Muscle layer of colon (tissue), 2 donors: Measurements from ENCODE around the gene PTGDS.

Source experiments
- H3K27ac ChIP-seq: one replicate; pipeline ENCODE4 v1.7.0; 2013; ENCODE audit warnings: low read depth, mild to moderate bottlenecking, low read length, moderate library complexity
- H3K27me3 ChIP-seq, 2 donors: one replicate each; pipeline ENCODE4 v1.7.0; 2013; ENCODE audit warnings: low read length in 2 of 2, mild to moderate bottlenecking in 2 of 2; ENCODE audit not compliant: insufficient read depth in 2 of 2, control insufficient read depth in 1 of 2
- H3K36me3 ChIP-seq: one replicate; pipeline ENCODE4 v1.7.0; 2013; ENCODE audit warnings: mild to moderate bottlenecking, low read length; ENCODE audit not compliant: insufficient read depth
- H3K4me1 ChIP-seq: one replicate; pipeline ENCODE4 v1.7.0; 2013; ENCODE audit warnings: mild to moderate bottlenecking, low read length; ENCODE audit not compliant: insufficient read depth
- H3K4me3 ChIP-seq, 2 donors: one replicate each; pipeline ENCODE4 v1.7.0; 2013; ENCODE audit warnings: low read length in 2 of 2, low read depth in 1 of 2, mild to moderate bottlenecking in 1 of 2, moderate library complexity in 1 of 2
- H3K9ac ChIP-seq: one replicate; pipeline ENCODE4 v1.7.0; 2013; ENCODE audit warnings: low read length
- H3K9me3 ChIP-seq: one replicate; pipeline ENCODE4 v1.7.0; 2013; ENCODE audit warnings: mild to moderate bottlenecking, low read length
- donor health status: abdominal sarcoma.
- donor health status: Adenocarcinoma of cecum.

The PTGDS gene

GRCh38 chr9:136977223-136977622 is at the start of gene PTGDS:
TSS of gene PTGDS (plus strand) at chr9:136977504. CDS start at chr9:136977579, 75 bp downstream.
- no peaks in the 10 kb centered on the region for H3K4me1 ChIP-seq
- H3K27ac ChIP-seq, result no peak within 1 kb of the TSS
- H3K9me3 ChIP-seq, result no peaks in the 10 kb centered on the region
- H3K4me3 ChIP-seq, result peak within 1 kb of the TSS; percentile 20 to 38
- peaks cover 0 to 11% of the 10 kb centered on the region in 2 donors for H3K27me3 ChIP-seq
- no peaks in the 10 kb centered on the region for H3K36me3 ChIP-seq
- H3K9ac ChIP-seq, result no peak within 1 kb of the TSS

- H3K36me3 ChIP-seq, result peaks cover 10% of the 10 kb centered on the region
- H3K27ac ChIP-seq, result no peak overlapping the region
- no peaks in the 10 kb centered on the region for H3K4me1 ChIP-seq
- H3K4me3 ChIP-seq, result no peak overlapping the region
- H3K9ac ChIP-seq, result no peak overlapping the region
- no peaks in the 10 kb centered on the region for H3K9me3 ChIP-seq
- no peaks in the 10 kb centered on the region for H3K27me3 ChIP-seq
Observed at GRCh38 chr9:136928591-136928990, 48.7 kb upstream of the PTGDS start.

DNA sequence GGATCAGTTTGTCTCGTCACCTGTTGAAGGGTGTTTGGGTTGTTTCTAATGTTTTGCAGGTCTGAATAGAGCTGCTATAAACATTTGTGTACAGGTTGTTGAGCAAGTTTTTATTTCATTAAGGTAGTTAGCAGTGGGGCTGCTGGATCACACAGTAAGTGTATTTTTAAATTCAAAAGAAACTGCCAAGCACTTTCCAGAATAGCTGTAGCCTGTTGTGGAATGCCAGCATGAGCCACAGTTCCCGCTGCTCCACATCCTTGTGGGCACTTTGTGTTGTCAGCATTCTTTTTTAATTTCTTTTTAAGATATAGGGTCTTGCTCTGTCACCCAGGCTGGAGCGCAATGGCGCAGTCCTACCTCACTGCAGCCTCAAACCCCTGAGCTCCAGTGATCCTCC is 47.3 kb upstream of the PTGDS start:
- Histone ChIP-seq H3K36me3 (peaks cover 10% of the 10 kb centered on the region), H3K27ac (no peak overlapping the region), H3K9me3 (no peaks in the 10 kb centered on the region), H3K27me3 (no peaks in the 10 kb centered on the region), H3K4me3 (no peak overlapping the region), H3K9ac (no peak overlapping the region), H3K4me1 (no peaks in the 10 kb centered on the region)

DNA sequence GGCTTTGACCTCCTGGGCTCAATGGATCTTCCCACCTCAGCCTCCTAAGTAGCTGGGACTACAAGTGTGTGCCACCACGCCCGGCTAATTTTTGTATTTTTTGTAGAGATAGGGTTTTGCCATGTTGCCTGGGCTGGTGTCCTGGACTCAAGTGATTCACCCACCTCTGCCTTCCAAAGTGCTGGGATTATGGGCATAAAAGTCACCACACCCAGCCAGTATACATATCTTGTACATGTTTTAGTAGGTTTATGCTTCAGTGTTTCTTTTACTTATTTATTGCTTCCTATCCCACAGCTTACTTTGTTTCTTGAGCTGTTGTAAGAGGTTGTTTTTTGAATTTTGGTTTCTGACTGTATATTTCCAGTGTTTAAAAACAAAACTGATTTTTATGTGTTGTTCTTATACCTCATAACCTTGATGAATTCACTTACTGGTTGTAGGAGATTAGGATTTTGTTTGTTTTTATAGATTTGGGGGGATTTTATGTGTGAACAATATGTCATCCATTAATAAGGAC is 45.6 kb upstream of the PTGDS start:
- Histone ChIP-seq H3K9ac (no peak overlapping the region), H3K27me3 (no peaks in the 10 kb centered on the region), H3K27ac (no peak overlapping the region), H3K36me3 (no peaks in the 10 kb centered on the region), H3K4me3 (no peak overlapping the region), H3K4me1 (no peaks in the 10 kb centered on the region), H3K9me3 (no peaks in the 10 kb centered on the region)

GRCh38 chr9:136934277-136934676 is 43.0 kb upstream of the PTGDS start:
- Histone ChIP-seq H3K9ac (no peak overlapping the region), H3K27me3 (no peaks in the 10 kb centered on the region), H3K36me3 (no peaks in the 10 kb centered on the region), H3K9me3 (no peaks in the 10 kb centered on the region), H3K4me1 (no peaks in the 10 kb centered on the region), H3K27ac (no peak overlapping the region), H3K4me3 (no peak overlapping the region)

DNA sequence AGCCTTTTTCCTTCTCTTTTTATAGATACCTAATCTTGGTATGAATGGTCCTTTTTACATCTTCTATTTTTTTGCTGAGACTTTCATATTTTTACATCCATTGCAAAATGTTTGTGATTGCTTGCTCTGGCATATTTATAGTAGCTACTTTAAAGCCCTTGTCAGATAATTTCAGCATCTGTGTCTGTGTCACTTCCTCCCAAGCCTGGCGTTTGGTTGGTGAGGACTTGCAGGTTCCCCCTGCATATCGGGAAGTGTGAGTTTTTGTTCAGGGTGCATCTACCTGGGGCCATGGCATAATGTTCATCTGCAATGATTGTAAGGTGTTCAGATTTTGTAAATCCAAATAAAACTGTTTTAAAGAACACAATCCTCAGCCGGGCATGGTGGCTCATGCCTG is 41.7 kb upstream of the PTGDS start:
- no peaks in the 10 kb centered on the region for H3K27me3 ChIP-seq
- no peaks in the 10 kb centered on the region for H3K9me3 ChIP-seq
- H3K9ac ChIP-seq, result no peak overlapping the region
- peaks cover 8% of the 10 kb centered on the region for H3K36me3 ChIP-seq
- no peaks in the 10 kb centered on the region for H3K4me1 ChIP-seq
- H3K4me3 ChIP-seq, result no peak overlapping the region
- no peak overlapping the region for H3K27ac ChIP-seq

GRCh38 chr9:136936645-136937170 is 40.6 kb upstream of the PTGDS start:
- Histone ChIP-seq H3K27me3 (no peaks in the 10 kb centered on the region), H3K4me3 (no peak overlapping the region), H3K4me1 (no peaks in the 10 kb centered on the region), H3K9ac (no peak overlapping the region), H3K9me3 (no peaks in the 10 kb centered on the region), H3K27ac (no peak overlapping the region), H3K36me3 (peaks cover 18% of the 10 kb centered on the region)

DNA sequence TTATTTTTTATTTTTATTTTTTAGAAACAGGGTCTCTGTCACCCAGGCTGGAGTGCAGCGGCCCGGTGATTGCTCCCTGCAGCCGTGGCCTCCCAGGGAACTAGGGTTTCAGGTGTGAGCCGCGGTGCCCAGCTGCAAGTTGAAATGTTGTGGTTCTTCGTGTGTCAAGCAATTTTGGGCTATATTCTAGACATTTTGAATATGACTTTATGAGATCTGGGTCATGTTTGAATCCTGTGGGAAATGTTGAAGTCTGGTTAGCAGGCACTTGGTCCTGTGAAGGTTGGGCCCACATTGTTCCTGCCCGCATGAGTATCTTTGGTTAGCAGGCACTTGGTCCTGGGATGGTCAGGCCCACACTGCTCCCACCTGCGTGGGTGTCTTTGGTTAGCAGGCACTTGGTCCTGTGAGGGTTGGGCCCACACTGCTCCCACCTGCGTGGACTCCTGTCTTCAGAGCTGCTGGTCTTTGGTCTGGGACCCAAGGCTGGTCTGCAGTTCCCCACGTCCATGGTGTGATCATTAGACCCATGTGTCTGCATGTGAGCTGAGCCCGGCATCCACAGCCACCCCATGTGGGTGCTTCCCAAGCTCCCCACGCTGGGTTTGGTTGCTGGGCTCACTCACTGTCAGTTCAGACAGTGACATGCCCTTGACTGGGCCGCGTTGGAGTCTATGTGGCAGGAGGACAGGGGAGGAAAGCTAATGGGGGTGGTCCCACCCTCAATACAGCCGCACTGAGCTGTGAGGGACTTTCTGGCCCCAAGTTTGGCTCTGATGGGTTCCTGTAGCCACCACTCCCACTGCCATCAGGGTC is 39.9 kb upstream of the PTGDS start:
- Histone ChIP-seq H3K27me3 (no peaks in the 10 kb centered on the region), H3K4me3 (no peak overlapping the region), H3K9me3 (no peaks in the 10 kb centered on the region), H3K36me3 (peaks cover 25% of the 10 kb centered on the region), H3K27ac (no peak overlapping the region), H3K4me1 (no peaks in the 10 kb centered on the region), H3K9ac (no peak overlapping the region)

DNA sequence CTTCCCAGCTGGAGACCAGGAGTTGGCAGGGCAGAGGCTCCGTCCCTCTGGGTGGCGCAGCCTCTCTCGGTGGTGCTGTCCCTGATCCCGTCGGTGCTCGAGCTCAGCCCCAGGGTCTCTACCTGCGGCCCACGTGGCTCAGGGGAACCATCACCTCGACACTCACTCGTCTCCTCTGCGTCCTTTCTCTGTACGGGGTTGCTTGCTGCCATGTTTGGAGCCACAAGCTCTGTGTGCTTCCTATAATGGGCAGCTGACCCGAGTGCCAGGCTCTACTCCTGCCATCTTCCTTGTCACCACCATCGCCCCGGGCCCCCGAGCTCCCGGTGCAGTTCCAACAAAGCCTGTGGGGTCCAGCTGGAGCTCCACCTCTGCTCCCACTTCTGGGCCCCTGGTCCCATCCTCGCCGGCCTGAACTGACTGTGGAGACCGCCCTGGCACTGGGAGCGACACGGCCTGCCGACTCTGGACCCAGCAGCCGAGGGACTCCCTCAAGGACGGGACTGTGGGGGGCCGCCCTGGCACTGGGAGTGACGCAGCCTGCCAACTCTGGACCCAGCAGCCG is 37.8 kb upstream of the PTGDS start:
- no peaks in the 10 kb centered on the region for H3K9me3 ChIP-seq
- H3K9ac ChIP-seq, result no peak overlapping the region
- H3K4me1 ChIP-seq, result peaks cover 9% of the 10 kb centered on the region
- H3K36me3 ChIP-seq, result peaks cover 32% of the 10 kb centered on the region
- H3K27ac ChIP-seq, result no peak overlapping the region
- H3K27me3 ChIP-seq, result no peaks in the 10 kb centered on the region
- no peak overlapping the region for H3K4me3 ChIP-seq

GRCh38 chr9:136939996-136940525 is 37.2 kb upstream of the PTGDS start:
- H3K9ac ChIP-seq, result no peak overlapping the region
- peaks cover 12% of the 10 kb centered on the region for H3K4me1 ChIP-seq
- no peaks in the 10 kb centered on the region for H3K9me3 ChIP-seq
- H3K27ac ChIP-seq, result no peak overlapping the region
- H3K4me3 ChIP-seq, result no peak overlapping the region
- no peaks in the 10 kb centered on the region for H3K27me3 ChIP-seq
- H3K36me3 ChIP-seq, result peaks cover 32% of the 10 kb centered on the region

DNA sequence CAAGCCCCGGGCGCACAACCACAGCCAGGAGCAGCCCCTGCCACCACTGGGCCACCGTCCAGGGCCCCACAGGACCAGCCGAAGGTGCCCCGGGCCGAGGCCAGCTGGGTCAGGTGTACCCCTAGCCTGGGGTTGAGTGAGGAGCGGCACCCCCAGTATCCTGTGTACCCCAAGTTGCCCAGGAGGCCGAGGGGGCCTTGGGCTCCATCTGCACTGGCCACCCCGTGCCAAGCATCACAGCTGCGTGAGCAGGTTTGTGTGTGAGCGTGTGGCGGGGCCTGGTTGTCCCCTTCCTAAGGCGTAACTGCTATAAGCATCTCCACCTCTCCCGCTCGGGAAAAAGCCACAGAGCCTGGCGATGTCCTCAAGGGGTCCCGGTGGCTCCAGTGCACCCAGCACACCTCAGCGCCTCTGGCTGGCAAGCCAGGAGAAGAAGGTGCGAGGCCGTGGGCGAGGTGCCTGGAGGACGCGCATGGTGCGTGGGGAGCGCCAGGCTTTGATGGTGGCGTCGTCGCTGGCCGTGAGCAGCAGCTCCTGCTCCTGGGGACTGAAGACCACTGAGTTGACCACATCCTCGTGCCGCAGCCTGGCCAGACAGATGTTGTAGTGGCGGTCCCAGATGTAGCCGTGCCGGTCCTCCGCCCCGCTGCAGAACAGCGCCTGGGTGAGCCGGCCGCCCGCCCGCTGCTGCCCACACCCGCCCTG is 36.6 kb upstream of the PTGDS start:
- no peak overlapping the region for H3K27ac ChIP-seq
- H3K9ac ChIP-seq, result no peak overlapping the region
- no peak overlapping the region for H3K4me3 ChIP-seq
- peaks cover 32% of the 10 kb centered on the region for H3K36me3 ChIP-seq
- peaks cover 12% of the 10 kb centered on the region for H3K4me1 ChIP-seq
- H3K27me3 ChIP-seq, result no peaks in the 10 kb centered on the region
- H3K9me3 ChIP-seq, result no peaks in the 10 kb centered on the region
